HepG2 (cell line): Measurements from ENCODE around the gene AARS1. TPM values are rescaled to one million over a fixed set of nuclear protein-coding genes. Genes with fewer than 3 reads are reported as not detected.

Source experiments
- CEBPG ChIP-seq: IDR thresholded peaks from 2 replicates; pipeline ENCODE4 v1.6.1; 2016
- CREM ChIP-seq, 2 experiments: sonication (generic) in 1 of 2; formaldehyde crosslinking in 1 of 2; IDR thresholded peaks; 2 replicates each; pipeline versions ENCODE4 v1.4.0 to v1.6.1; 2016 to 2020; ENCODE audit warnings: antibody characterized with exemption in 1 of 2, mild to moderate bottlenecking in 1 of 2, missing genetic modification reagents in 1 of 2
- EED ChIP-seq: sonication (generic); formaldehyde crosslinking; IDR thresholded peaks from 2 replicates; pipeline ENCODE4 v1.5.0; 2020; ENCODE audit warnings: mild to moderate bottlenecking, missing genetic modification reagents
- KLF15 ChIP-seq: sonication (generic); formaldehyde crosslinking; IDR thresholded peaks from 2 replicates; pipeline ENCODE4 v1.8.1; 2023; ENCODE audit warnings: borderline replicate concordance, mild to moderate bottlenecking, inconsistent platforms, missing genetic modification reagents, mixed read lengths
- ZFP36 ChIP-seq: fragments of 150-350 bp; IDR thresholded peaks from 2 replicates; pipeline ENCODE4 v1.6.1; 2018; ENCODE audit warnings: borderline replicate concordance, low read length, low read depth; ENCODE audit not compliant: partially characterized antibody
- ZMYM2 ChIP-seq: sonication (generic); formaldehyde crosslinking; IDR thresholded peaks from 2 replicates; pipeline ENCODE4 v1.8.0; 2022; ENCODE audit warnings: mild to moderate bottlenecking, missing genetic modification reagents
- ZNF180 ChIP-seq: sonication (generic); formaldehyde crosslinking; IDR thresholded peaks from 2 replicates; pipeline ENCODE4 v1.4.0; 2020; ENCODE audit warnings: low read depth, missing genetic modification reagents, borderline replicate concordance
- ZNF484 ChIP-seq: sonication (generic); formaldehyde crosslinking; IDR thresholded peaks from 2 replicates; pipeline ENCODE4 v1.5.1; 2020; ENCODE audit warnings: mild to moderate bottlenecking, low read depth, missing genetic modification reagents, borderline replicate concordance
- polyA plus RNA-seq, 8 experiments: library from polyadenylated mRNA; depleted of rRNA in 3 of 8; stranded (reverse) in 7 of 8; unstranded in 1 of 8; fragments of >200 nt; fragmentation: Illumina TruSeq in 4 of 8; extraction: Trizol in 4 of 8; gene quantifications; 2 replicates each; pipeline versions ENCODE4 v1.2.1 to v1.2.3, GENCODE V29; 2011 to 2016; ENCODE audit warnings: low read depth in 4 of 8, missing spikeins in 1 of 8, mixed read lengths in 1 of 8; ENCODE audit not compliant: insufficient read depth in 1 of 8
- total RNA-seq, 5 experiments: library from RNA; depleted of rRNA; stranded (reverse); fragments of >200 nt; fragmentation: Illumina TruSeq; extraction: Trizol; gene quantifications; 2 replicates each; pipeline ENCODE4 v1.2.3, GENCODE V29; 2016; ENCODE audit warnings: low read depth in 1 of 5
- TF ChIP-seq, protein P1 (sequence below): sonication (generic); formaldehyde crosslinking; IDR thresholded peaks from 2 replicates; pipeline ENCODE4 v1.5.0; 2020; ENCODE audit warnings: mild to moderate bottlenecking, missing genetic modification reagents
- TF ChIP-seq, protein P2 (sequence below): sonication (generic); formaldehyde crosslinking; IDR thresholded peaks from 2 replicates; pipeline ENCODE4 v1.5.0; 2020; ENCODE audit warnings: mild to moderate bottlenecking, missing genetic modification reagents
- TF ChIP-seq, protein P3 (sequence below): sonication (generic); formaldehyde crosslinking; conservative IDR thresholded peaks from 2 replicates; pipeline ENCODE4 v1.4.0; 2020; ENCODE audit warnings: mild to moderate bottlenecking, missing genetic modification reagents, moderate library complexity
- TF ChIP-seq, protein P4 (sequence below), 2 experiments: IDR thresholded peaks; 2 replicates each; pipeline ENCODE4 v1.6.1; 2011 to 2012; ENCODE audit warnings: low read length in 2 of 2, borderline replicate concordance in 1 of 2, low read depth in 1 of 2, mild to moderate bottlenecking in 1 of 2, moderate library complexity in 1 of 2
- TF ChIP-seq, protein P5 (sequence below): sonication (generic); formaldehyde crosslinking; IDR thresholded peaks from 2 replicates; pipeline ENCODE4 v1.4.0; 2020; ENCODE audit warnings: missing genetic modification reagents, borderline replicate concordance

AARS1 gene
- total and polyA plus RNA-seq, 2 of the 13 experiments (the other 11 are each of a cell fraction or from before 2014, with no cell fraction given): 107 to 132 TPM

DNA sequence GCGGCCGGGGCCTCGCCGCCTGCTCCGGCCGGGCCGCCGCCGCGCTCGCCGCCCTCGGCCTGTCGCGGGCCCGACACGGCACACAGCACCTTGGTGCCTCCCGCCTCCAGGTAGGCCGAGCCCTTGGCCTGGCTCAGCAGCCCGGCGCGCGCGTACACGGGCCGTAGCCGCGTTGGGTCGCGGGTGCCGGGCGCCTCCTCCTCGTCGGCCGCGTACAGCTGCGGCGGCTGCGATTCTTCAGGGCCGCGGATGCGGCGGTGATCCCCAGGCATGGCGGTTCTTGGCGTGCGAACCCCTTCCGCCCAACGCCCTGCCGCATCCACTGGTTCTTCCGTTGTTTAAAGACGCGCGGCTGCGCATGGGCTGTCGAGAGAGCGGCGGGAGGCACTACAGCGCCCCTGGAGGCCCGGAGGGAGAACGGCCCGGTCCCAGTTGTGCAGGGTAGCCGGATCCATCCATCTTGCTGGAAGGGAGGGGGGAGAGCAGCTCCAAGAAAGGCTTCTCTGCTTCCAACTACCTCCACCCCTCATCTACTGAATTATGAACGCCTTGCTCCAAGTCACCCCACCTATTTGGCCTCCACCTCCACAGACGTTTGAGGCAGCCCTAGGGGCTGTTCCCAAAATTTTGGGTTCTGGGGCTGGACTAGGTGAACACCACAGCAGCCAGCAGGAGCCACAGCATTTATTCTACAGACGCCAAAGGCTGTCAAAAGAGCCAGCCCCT lies 37.5 kb downstream of the AARS1 start, which contains the start of gene EXOSC6 (continued):
- TF ChIP-seq, protein P1, sequence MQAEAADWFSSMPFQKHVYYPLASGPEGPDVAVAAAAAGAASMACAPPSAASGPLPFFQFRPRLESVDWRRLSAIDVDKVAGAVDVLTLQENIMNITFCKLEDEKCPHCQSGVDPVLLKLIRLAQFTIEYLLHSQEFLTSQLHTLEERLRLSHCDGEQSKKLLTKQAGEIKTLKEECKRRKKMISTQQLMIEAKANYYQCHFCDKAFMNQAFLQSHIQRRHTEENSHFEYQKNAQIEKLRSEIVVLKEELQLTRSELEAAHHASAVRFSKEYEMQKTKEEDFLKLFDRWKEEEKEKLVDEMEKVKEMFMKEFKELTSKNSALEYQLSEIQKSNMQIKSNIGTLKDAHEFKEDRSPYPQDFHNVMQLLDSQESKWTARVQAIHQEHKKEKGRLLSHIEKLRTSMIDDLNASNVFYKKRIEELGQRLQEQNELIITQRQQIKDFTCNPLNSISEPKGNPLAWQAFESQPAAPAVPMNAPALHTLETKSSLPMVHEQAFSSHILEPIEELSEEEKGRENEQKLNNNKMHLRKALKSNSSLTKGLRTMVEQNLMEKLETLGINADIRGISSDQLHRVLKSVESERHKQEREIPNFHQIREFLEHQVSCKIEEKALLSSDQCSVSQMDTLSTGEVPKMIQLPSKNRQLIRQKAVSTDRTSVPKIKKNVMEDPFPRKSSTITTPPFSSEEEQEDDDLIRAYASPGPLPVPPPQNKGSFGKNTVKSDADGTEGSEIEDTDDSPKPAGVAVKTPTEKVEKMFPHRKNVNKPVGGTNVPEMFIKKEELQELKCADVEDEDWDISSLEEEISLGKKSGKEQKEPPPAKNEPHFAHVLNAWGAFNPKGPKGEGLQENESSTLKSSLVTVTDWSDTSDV (CRISPR knock-in tag): peak; percentile 81
- TF ChIP-seq ZNF484 (peak; percentile 92; the same call in 1 of the 2 replicates), CREM (IDR thresholded peaks at IDR 0.05) (peak; percentile 62; the same call in 1 of the 2 replicates), CREM (CRISPR knock-in tag; IDR thresholded peaks at IDR 0.05) (0 out of 2 replicates have a peak, but pooled peaks have one; percentile 17), EED (CRISPR knock-in tag) (peak; percentile 95; the same call in 1 of the 2 replicates), ZFP36 (no peak), ZMYM2 (CRISPR knock-in tag) (peak; percentile 73; the same call in 1 of the 2 replicates), CEBPG (CRISPR knock-in tag) (peak; percentile 73), ZNF180 (CRISPR knock-in tag) (no peak), KLF15 (CRISPR knock-in tag) (peak; percentile 67)
- TF ChIP-seq, protein P2, sequence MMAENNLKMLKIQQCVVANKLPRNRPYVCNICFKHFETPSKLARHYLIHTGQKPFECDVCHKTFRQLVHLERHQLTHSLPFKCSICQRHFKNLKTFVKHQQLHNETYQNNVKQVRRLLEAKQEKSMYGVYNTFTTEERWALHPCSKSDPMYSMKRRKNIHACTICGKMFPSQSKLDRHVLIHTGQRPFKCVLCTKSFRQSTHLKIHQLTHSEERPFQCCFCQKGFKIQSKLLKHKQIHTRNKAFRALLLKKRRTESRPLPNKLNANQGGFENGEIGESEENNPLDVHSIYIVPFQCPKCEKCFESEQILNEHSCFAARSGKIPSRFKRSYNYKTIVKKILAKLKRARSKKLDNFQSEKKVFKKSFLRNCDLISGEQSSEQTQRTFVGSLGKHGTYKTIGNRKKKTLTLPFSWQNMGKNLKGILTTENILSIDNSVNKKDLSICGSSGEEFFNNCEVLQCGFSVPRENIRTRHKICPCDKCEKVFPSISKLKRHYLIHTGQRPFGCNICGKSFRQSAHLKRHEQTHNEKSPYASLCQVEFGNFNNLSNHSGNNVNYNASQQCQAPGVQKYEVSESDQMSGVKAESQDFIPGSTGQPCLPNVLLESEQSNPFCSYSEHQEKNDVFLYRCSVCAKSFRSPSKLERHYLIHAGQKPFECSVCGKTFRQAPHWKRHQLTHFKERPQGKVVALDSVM (CRISPR knock-in tag): peak; percentile 45; the same call in 1 of the 2 replicates
- TF ChIP-seq, protein P3, sequence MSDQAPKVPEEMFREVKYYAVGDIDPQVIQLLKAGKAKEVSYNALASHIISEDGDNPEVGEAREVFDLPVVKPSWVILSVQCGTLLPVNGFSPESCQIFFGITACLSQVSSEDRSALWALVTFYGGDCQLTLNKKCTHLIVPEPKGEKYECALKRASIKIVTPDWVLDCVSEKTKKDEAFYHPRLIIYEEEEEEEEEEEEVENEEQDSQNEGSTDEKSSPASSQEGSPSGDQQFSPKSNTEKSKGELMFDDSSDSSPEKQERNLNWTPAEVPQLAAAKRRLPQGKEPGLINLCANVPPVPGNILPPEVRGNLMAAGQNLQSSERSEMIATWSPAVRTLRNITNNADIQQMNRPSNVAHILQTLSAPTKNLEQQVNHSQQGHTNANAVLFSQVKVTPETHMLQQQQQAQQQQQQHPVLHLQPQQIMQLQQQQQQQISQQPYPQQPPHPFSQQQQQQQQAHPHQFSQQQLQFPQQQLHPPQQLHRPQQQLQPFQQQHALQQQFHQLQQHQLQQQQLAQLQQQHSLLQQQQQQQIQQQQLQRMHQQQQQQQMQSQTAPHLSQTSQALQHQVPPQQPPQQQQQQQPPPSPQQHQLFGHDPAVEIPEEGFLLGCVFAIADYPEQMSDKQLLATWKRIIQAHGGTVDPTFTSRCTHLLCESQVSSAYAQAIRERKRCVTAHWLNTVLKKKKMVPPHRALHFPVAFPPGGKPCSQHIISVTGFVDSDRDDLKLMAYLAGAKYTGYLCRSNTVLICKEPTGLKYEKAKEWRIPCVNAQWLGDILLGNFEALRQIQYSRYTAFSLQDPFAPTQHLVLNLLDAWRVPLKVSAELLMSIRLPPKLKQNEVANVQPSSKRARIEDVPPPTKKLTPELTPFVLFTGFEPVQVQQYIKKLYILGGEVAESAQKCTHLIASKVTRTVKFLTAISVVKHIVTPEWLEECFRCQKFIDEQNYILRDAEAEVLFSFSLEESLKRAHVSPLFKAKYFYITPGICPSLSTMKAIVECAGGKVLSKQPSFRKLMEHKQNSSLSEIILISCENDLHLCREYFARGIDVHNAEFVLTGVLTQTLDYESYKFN (CRISPR knock-in tag): peak; percentile 64; the same call in 1 of the 2 replicates
- TF ChIP-seq, protein P4, sequence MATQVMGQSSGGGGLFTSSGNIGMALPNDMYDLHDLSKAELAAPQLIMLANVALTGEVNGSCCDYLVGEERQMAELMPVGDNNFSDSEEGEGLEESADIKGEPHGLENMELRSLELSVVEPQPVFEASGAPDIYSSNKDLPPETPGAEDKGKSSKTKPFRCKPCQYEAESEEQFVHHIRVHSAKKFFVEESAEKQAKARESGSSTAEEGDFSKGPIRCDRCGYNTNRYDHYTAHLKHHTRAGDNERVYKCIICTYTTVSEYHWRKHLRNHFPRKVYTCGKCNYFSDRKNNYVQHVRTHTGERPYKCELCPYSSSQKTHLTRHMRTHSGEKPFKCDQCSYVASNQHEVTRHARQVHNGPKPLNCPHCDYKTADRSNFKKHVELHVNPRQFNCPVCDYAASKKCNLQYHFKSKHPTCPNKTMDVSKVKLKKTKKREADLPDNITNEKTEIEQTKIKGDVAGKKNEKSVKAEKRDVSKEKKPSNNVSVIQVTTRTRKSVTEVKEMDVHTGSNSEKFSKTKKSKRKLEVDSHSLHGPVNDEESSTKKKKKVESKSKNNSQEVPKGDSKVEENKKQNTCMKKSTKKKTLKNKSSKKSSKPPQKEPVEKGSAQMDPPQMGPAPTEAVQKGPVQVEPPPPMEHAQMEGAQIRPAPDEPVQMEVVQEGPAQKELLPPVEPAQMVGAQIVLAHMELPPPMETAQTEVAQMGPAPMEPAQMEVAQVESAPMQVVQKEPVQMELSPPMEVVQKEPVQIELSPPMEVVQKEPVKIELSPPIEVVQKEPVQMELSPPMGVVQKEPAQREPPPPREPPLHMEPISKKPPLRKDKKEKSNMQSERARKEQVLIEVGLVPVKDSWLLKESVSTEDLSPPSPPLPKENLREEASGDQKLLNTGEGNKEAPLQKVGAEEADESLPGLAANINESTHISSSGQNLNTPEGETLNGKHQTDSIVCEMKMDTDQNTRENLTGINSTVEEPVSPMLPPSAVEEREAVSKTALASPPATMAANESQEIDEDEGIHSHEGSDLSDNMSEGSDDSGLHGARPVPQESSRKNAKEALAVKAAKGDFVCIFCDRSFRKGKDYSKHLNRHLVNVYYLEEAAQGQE (IDR thresholded peaks at IDR 0.05; ENCODE audit: borderline replicate concordance in 1 of 2, low read depth in 1 of 2, low read length in 2 of 2): peak in 1 of 2 experiments; percentile 69; a peak in 1 of 4 replicates
- TF ChIP-seq, protein P5, sequence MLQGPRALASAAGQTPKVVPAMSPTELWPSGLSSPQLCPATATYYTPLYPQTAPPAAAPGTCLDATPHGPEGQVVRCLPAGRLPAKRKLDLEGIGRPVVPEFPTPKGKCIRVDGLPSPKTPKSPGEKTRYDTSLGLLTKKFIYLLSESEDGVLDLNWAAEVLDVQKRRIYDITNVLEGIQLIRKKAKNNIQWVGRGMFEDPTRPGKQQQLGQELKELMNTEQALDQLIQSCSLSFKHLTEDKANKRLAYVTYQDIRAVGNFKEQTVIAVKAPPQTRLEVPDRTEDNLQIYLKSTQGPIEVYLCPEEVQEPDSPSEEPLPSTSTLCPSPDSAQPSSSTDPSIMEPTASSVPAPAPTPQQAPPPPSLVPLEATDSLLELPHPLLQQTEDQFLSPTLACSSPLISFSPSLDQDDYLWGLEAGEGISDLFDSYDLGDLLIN (CRISPR knock-in tag): peak; percentile 52; the same call in 1 of the 2 replicates
